VCaP (cell line): ENCODE data around the gene RC3H1.
"Not testable (repeated sequence)": the region's sequence is repeated elsewhere in the genome, so short reads cannot be mapped to it uniquely, and the experiment has no call there.

Source experiments
- H3K27ac ChIP-seq: fragments of 450-650 bp; 2 replicates; pipeline ENCODE4 v1.5.1; 2017
- TF ChIP-seq, protein P1 (sequence below): fragments of 450-650 bp; conservative IDR thresholded peaks from 2 replicates; pipeline ENCODE4 v1.5.1; 2017; ENCODE audit warnings: mild to moderate bottlenecking, moderate library complexity

Gene RC3H1

DNA sequence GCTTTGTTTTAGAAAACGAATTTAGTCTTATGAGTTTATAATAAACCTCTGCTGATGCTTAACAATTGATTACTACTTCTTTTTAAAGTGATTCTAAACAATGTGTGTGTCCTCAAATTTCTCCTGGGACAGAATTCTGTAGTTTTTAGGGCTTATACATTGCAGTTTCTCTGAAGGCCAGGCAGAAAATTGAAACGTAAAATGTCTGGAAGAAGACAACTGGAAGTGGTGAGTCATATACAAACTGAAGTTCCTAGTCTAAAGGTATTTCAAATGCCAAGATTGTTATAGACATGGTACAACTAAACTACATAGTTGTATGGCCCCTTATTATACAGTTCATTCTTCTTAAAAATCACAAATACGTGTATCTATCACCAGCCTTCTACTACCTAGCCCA is 30.5 kb upstream of the RC3H1 start:
- TF ChIP-seq, protein P1, sequence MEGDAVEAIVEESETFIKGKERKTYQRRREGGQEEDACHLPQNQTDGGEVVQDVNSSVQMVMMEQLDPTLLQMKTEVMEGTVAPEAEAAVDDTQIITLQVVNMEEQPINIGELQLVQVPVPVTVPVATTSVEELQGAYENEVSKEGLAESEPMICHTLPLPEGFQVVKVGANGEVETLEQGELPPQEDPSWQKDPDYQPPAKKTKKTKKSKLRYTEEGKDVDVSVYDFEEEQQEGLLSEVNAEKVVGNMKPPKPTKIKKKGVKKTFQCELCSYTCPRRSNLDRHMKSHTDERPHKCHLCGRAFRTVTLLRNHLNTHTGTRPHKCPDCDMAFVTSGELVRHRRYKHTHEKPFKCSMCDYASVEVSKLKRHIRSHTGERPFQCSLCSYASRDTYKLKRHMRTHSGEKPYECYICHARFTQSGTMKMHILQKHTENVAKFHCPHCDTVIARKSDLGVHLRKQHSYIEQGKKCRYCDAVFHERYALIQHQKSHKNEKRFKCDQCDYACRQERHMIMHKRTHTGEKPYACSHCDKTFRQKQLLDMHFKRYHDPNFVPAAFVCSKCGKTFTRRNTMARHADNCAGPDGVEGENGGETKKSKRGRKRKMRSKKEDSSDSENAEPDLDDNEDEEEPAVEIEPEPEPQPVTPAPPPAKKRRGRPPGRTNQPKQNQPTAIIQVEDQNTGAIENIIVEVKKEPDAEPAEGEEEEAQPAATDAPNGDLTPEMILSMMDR: no peak

GRCh38 chr1:174051956-174052355 is 29.8 kb upstream of the RC3H1 start:
- H3K27ac ChIP-seq: no peak overlapping the region
- TF ChIP-seq, protein P1: no peak

More for the DNA sequence above, 30.5 kb upstream of the RC3H1 start:
- no peak overlapping the region for H3K27ac ChIP-seq

DNA sequence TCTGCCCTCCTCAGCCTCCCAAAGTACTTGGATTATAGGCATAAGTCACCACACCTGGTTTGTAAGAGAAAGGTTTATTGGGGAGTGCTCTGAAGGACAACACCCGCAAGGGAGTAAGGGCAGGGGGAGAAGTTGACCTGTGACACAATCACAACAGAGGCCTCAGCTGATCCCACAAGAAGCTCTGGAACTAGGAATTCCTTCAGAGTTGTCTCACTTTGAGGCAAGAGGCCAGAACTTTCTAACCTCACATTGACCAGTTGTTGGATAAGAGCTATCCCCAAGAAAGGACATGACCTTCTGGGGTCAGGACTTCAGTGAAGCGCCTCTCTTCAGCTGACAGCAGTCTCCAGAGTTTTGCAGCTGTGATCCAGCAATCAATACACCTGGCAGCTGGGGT is 27.4 kb upstream of the RC3H1 start:
- H3K27ac ChIP-seq: no peak overlapping the region
- TF ChIP-seq, protein P1: no peak

DNA sequence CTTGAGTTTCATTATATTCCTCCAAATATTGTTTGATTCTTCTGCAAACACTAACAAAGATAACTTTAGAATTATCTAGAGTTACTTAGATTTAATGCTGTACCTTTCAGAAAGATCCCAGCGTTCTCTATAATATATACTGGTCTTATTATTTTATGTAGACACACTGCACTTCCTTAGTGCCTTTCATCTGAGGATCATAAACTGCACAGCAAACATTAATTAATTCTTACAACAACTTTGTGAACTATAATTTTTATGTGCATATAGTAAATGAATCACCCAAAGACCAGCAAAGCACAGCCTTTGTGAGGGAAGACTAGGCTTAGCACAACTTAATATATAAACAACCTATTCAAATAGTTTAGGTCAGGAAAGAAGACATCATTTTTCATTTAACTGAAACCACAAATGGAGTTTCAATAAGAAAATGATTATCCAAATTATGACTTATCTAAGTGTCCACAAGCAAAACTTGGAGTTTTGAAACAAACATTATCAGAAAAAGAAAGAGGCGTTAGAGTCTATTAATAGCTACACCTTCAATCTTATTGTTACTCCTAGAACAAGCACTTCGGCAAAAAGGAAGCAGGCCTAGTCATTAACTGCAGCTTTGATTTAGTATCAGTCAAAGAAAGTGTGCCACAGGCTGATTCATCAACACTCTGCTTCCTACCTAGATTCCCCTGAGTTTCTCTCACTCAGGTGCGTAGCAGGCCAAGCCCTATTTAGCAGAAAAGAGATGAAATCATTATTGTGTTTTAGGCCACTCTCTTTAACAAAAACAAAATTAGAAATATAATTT is 22.5 kb upstream of the RC3H1 start:
- peak overlapping the region; percentile 71 for H3K27ac ChIP-seq
- TF ChIP-seq, protein P1: no peak

GRCh38 chr1:174042509-174042908 is 20.4 kb upstream of the RC3H1 start:
- H3K27ac ChIP-seq: not testable (repeated sequence)

GRCh38 chr1:174041369-174041768 is 19.2 kb upstream of the RC3H1 start:
- H3K27ac ChIP-seq: no peak overlapping the region
- TF ChIP-seq, protein P1: no peak

DNA sequence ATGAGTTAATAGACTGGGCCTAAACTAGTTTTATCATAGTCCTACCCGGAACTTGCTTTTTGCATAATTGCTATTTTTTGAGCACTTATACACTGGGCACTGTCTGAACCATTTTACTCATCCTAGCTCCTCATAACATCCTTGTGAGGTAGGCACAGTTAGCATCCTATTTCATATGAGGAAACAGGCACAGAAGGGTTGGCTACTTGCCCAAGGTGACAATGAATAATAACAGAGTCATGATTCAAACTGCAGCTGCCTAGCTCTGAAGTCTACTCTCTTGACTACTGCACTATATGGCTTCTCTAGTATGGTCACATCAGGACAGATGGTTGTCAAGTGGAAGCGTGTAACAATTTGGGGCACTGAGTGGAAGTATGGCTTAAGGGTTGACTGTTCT is 18.2 kb upstream of the RC3H1 start:
- peak overlapping the region; percentile 34 for H3K27ac ChIP-seq
- TF ChIP-seq, protein P1: no peak

DNA sequence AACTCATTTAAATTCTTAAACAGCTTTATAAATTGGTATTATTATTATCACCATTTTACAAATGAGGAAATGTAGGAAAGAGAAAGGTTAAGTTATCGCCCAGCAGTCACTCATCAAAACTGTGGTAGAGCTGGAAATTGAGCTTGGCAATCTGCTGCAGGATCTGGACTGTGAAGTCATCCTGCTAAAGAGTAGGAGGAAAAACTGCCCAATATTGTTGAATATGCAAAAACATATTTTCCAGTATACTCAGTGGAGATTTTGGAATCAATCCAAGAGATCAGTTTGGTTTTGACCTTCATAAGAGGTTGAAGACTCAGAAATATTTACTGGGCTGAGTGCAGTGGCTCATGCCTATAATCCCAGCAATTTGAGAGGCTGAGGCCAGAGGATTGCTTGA is 16.9 kb upstream of the RC3H1 start:
- H3K27ac ChIP-seq: no peak overlapping the region
- TF ChIP-seq, protein P1: no peak
